GM23338 (cell line): ENCODE measurements around the gene NCKAP5. TPM values are rescaled to one million over a fixed set of nuclear protein-coding genes. Genes with fewer than 3 reads are reported as not detected.

Experiments used
- ATAC-seq: fragments of 200-7000 bp; cut with Tn5 transposase; 3 replicates; pipeline ENCODE4 v1.9.1; 2020
- DNase-seq: peaks from one replicate; pipeline ENCODE4 v3.0.0-alpha.2; 2015; ENCODE audit warnings: low spot score
- H2AFZ ChIP-seq: fragments of 200-600 bp; sonication (generic); 2 replicates; pipeline ENCODE4 v1.8.0; 2016; ENCODE audit warnings: antibody characterized with exemption, mild to moderate bottlenecking, moderate library complexity
- H3F3A ChIP-seq: fragments of 200-600 bp; sonication (generic); replicated peaks from 2 replicates; pipeline ENCODE4 v1.8.0; 2017; ENCODE audit warnings: antibody characterized with exemption, mixed run types, low read depth
- H3K27ac ChIP-seq: fragments of 200-600 bp; sonication (generic); 2 replicates; pipeline ENCODE4 v1.6.1; 2016; ENCODE audit warnings: low read depth
- H3K27me3 ChIP-seq: fragments of 200-600 bp; sonication (generic); 2 replicates; pipeline ENCODE4 v1.8.0; 2016; ENCODE audit warnings: mild to moderate bottlenecking, mixed run types, moderate library complexity; ENCODE audit not compliant: insufficient read depth
- H3K36me3 ChIP-seq: fragments of 200-600 bp; sonication (generic); 2 replicates; pipeline ENCODE4 v1.8.0; 2016; ENCODE audit warnings: mild to moderate bottlenecking; ENCODE audit not compliant: insufficient read depth
- H3K4me1 ChIP-seq: fragments of 200-600 bp; sonication (generic); 2 replicates; pipeline ENCODE4 v1.8.0; 2016; ENCODE audit warnings: mild to moderate bottlenecking, moderate library complexity; ENCODE audit not compliant: insufficient read depth
- H3K4me2 ChIP-seq: fragments of 200-600 bp; sonication (generic); 2 replicates; pipeline ENCODE4 v1.7.1; 2017; ENCODE audit warnings: mixed run types
- H3K4me3 ChIP-seq: fragments of 200-600 bp; sonication (generic); 2 replicates; pipeline ENCODE4 v1.6.1; 2016; ENCODE audit warnings: mixed run types
- H3K79me2 ChIP-seq: fragments of 200-600 bp; sonication (generic); replicated peaks from 2 replicates; pipeline ENCODE4 v1.8.0; 2017; ENCODE audit warnings: mild to moderate bottlenecking; ENCODE audit not compliant: insufficient read depth
- H3K9me2 ChIP-seq: fragments of 200-600 bp; sonication (generic); 2 replicates; pipeline ENCODE4 v1.8.0; 2017; ENCODE audit not compliant: insufficient read depth
- H4K20me1 ChIP-seq: fragments of 200-600 bp; sonication (generic); replicated peaks from 2 replicates; pipeline ENCODE4 v1.8.0; 2017; ENCODE audit warnings: mild to moderate bottlenecking; ENCODE audit not compliant: insufficient read depth
- H3K27ac Mint-ChIP-seq: 2 replicates; pipeline ENCODE4 v1.8.0; 2020; ENCODE audit warnings: inconsistent platforms, mild to moderate bottlenecking, moderate library complexity, mixed read lengths
- H3K27me3 Mint-ChIP-seq: 3 replicates; pipeline ENCODE4 v1.8.0; 2022; ENCODE audit warnings: low read depth, mild to moderate bottlenecking, moderate library complexity, mixed read lengths, inconsistent platforms; ENCODE audit not compliant: insufficient read depth, poor library complexity
- H3K36me3 Mint-ChIP-seq: 3 replicates; pipeline ENCODE4 v1.8.0; 2021; ENCODE audit warnings: low read depth, mild to moderate bottlenecking, inconsistent platforms, moderate library complexity, mixed read lengths
- H3K4me1 Mint-ChIP-seq: 3 replicates; pipeline ENCODE4 v1.8.0; 2020; ENCODE audit warnings: mild to moderate bottlenecking, inconsistent platforms, mixed read lengths
- H3K4me3 Mint-ChIP-seq: 3 replicates; pipeline ENCODE4 v1.8.0; 2021; ENCODE audit warnings: moderate library complexity, mild to moderate bottlenecking, inconsistent platforms, mixed read lengths
- H3K9me3 Mint-ChIP-seq: 3 replicates; pipeline ENCODE4 v1.8.0; 2020; ENCODE audit warnings: moderate library complexity, mild to moderate bottlenecking, inconsistent platforms, mixed read lengths
- CTCF ChIP-seq, 2 experiments: fragments of 200-600 bp in 1 of 2; sonication (generic) in 1 of 2; conservative IDR thresholded peaks; 2 replicates each; pipeline versions ENCODE4 v1.5.1 to v1.6.1; 2016 to 2017; ENCODE audit warnings: antibody characterized with exemption in 2 of 2, low read depth in 2 of 2, mild to moderate bottlenecking in 2 of 2, moderate library complexity in 1 of 2
- EZH2phosphoT487 ChIP-seq: fragments of 200-600 bp; sonication (generic); IDR thresholded peaks from one replicate; pipeline ENCODE4 v1.8.1; 2018; ENCODE audit warnings: antibody characterized with exemption; ENCODE audit not compliant: unreplicated experiment
- JUNB ChIP-seq: IDR thresholded peaks from one replicate; pipeline ENCODE4 v1.6.1; 2016; ENCODE audit warnings: antibody characterized with exemption; ENCODE audit not compliant: unreplicated experiment
- NANOG ChIP-seq: IDR thresholded peaks from 2 replicates; pipeline ENCODE4 v1.6.1; 2016; ENCODE audit warnings: antibody characterized with exemption, borderline replicate concordance
- STAT1 ChIP-seq: IDR thresholded peaks from one replicate; pipeline ENCODE4 v1.6.1; 2016; ENCODE audit warnings: antibody characterized with exemption; ENCODE audit not compliant: unreplicated experiment
- ZNF114 ChIP-seq: fragments of 250-450 bp; sonication (Bioruptor Pico); IDR thresholded peaks from 2 replicates; pipeline ENCODE4 v1.5.0; 2020; ENCODE audit warnings: mild to moderate bottlenecking, moderate library complexity
- ZNF462 ChIP-seq: fragments of 250-450 bp; sonication (Bioruptor Pico); IDR thresholded peaks from 2 replicates; pipeline ENCODE4 v1.5.0; 2020; ENCODE audit warnings: mild to moderate bottlenecking, moderate library complexity
- polyA plus RNA-seq: library from polyadenylated mRNA; unstranded; fragments of >200 nt; fragmentation: Nextera tagmentation; extraction: Ambion mirVana; gene quantifications from 2 replicates; pipeline ENCODE4 v1.2.1, GENCODE V29; 2016
- total RNA-seq: library from RNA; depleted of rRNA; stranded (reverse); fragments of >200 nt; shearing (Covaris generic); gene quantifications from 2 replicates; pipeline ENCODE4 v1.2.3, GENCODE V29; 2014

The NCKAP5 gene
- total and polyA plus RNA-seq, 2 experiments from 2014 or later = 0.34 to 0.73 TPM

GRCh38 chr2:132681766-132682165 is 886.5 kb downstream of the NCKAP5 start:
- H3K27me3 Mint-ChIP-seq = no peaks in the 10 kb centered on the region

More at GRCh38 chr2:132681766-132682165, 886.5 kb downstream of the NCKAP5 start:
- Mint-ChIP-seq H3K9me3 (no peaks in the 10 kb centered on the region), H3K36me3 (no peaks in the 10 kb centered on the region), H3K4me3 (no peak overlapping the region), H3K27ac (no peak overlapping the region), H3K4me1 (no peaks in the 10 kb centered on the region)
- Histone ChIP-seq H3K9me2 (peaks cover 6% of the 10 kb centered on the region; the same call in 1 of the 2 replicates), H3F3A (no peaks in the 10 kb centered on the region), H3K4me1 (no peaks in the 10 kb centered on the region), H3K4me3 (no peak overlapping the region), H3K27ac (no peak overlapping the region), H3K79me2 (no peaks in the 10 kb centered on the region), H4K20me1 (no peaks in the 10 kb centered on the region), H3K36me3 (no peaks in the 10 kb centered on the region), H3K4me2 (no peak overlapping the region), H3K27me3 (no peaks in the 10 kb centered on the region), H2AFZ (no peak overlapping the region)
- TF ChIP-seq NANOG (no peak), EZH2phosphoT487 (no peak), ZNF114 (CRISPR knock-in tag) (no peak), JUNB (no peak), CTCF (conservative IDR thresholded peaks at IDR 0.05; ENCODE audit: low read depth in 2 of 2) (no peak), STAT1 (no peak), ZNF462 (no peak)
- no peak for ATAC-seq
- DNase-seq = no peak
